Panc1 (cell line): ENCODE measurements around the gene SPRN.

ENCODE experiments used
- CTCF ChIP-seq: fragments of 450-650 bp; IDR thresholded peaks from 2 replicates; pipeline ENCODE4 v1.5.1; 2017; ENCODE audit warnings: mild to moderate bottlenecking
- POLR2AphosphoS5 ChIP-seq: IDR thresholded peaks from 2 replicates; pipeline ENCODE4 v1.6.1; 2012; ENCODE audit warnings: mild to moderate bottlenecking, low read depth, low read length, moderate library complexity
- SIN3A ChIP-seq: IDR thresholded peaks from 2 replicates; pipeline ENCODE4 v1.6.1; 2012; ENCODE audit warnings: low read depth, mild to moderate bottlenecking, low read length, moderate library complexity, borderline replicate concordance; ENCODE audit not compliant: insufficient read depth

- TF ChIP-seq CTCF = no peak
- TF ChIP-seq POLR2AphosphoS5 = no peak
- TF ChIP-seq SIN3A = no peak
Measured at GRCh38 chr10:133384071-133384470, 40.4 kb downstream of the SPRN start.
